H1 (cell line): Measurements from ENCODE around the gene P4HB. TPM values are rescaled to one million over a fixed set of nuclear protein-coding genes. Genes with fewer than 3 reads are reported as not detected.
A peak's percentile ranks its signal among the peaks of the same experiment; 100 is the strongest.

Source experiments
- CTCF ChIA-PET: fragments of 300-600 bp; sonication (Branson Sonifier 250); formaldehyde crosslinking; loops from one replicate; lab custom pipeline; 2021; ENCODE audit not compliant: partially characterized antibody; lab: Charles Lee
- POLR2A ChIA-PET: fragments of 300-600 bp; sonication (Branson Sonifier 250); formaldehyde crosslinking; loops from one replicate; lab custom pipeline; 2021; ENCODE audit warnings: inconsistent platforms; ENCODE audit not compliant: partially characterized antibody; lab: Charles Lee
- DNase-seq, 2 experiments: peaks; one replicate each; pipeline versions ENCODE4 v3.0.0 to v3.0.0-alpha.2; 2010 to 2022; ENCODE audit warnings: low spot score in 2 of 2, low read depth in 1 of 2, mixed read lengths in 1 of 2
- FAIRE-seq: peaks from 2 replicates; lab custom pipeline; 2011; peaks lifted over from hg19 to GRCh38; lab: Jason Lieb, UNC
- H2AFZ ChIP-seq: 2 replicates; pipeline ENCODE4 v1.8.1; 2012; ENCODE audit warnings: low read length, inconsistent platforms
- H2AK5ac ChIP-seq: 2 replicates; pipeline ENCODE4 v1.6.1; 2013; ENCODE audit warnings: low read depth, low read length
- H2BK120ac ChIP-seq: replicated peaks from 2 replicates; pipeline ENCODE3; 2013; ENCODE audit warnings: low read depth, low read length, inconsistent platforms
- H2BK12ac ChIP-seq: 2 replicates; pipeline ENCODE4 v1.6.1; 2013; ENCODE audit warnings: low read depth, low read length
- H2BK15ac ChIP-seq: 2 replicates; pipeline ENCODE4 v1.6.1; 2013; ENCODE audit warnings: low read length
- H2BK20ac ChIP-seq: 2 replicates; pipeline ENCODE4 v1.6.1; 2013; ENCODE audit warnings: low read length
- H2BK5ac ChIP-seq: 2 replicates; pipeline ENCODE4 v1.6.1; 2013; ENCODE audit warnings: low read depth, low read length
- H3K14ac ChIP-seq: 2 replicates; pipeline ENCODE4 v1.6.1; 2013; ENCODE audit warnings: inconsistent platforms; ENCODE audit not compliant: insufficient read length
- H3K18ac ChIP-seq: 2 replicates; pipeline ENCODE4 v1.6.1; 2013; ENCODE audit warnings: low read length; ENCODE audit errors: extremely low read depth
- H3K23ac ChIP-seq: 2 replicates; pipeline ENCODE4 v1.6.1; 2013; ENCODE audit warnings: inconsistent platforms; ENCODE audit not compliant: insufficient read length
- H3K23me2 ChIP-seq: 2 replicates; pipeline ENCODE4 v1.6.1; 2013; ENCODE audit warnings: low read depth, low read length
- H3K27ac ChIP-seq: 2 replicates; pipeline ENCODE4 v1.6.1; 2011; ENCODE audit warnings: low read depth, low read length, inconsistent platforms
- H3K27me3 ChIP-seq, 4 experiments: replicated peaks in 1 of 4; 1 replicate in 1 of 4; 2 replicates in 3 of 4; pipeline versions ENCODE4 v1.6.1 to v1.8.1; 2011 to 2013; ENCODE audit warnings: low read length in 3 of 4, mild to moderate bottlenecking in 3 of 4, inconsistent platforms in 2 of 4, mixed read lengths in 2 of 4, moderate library complexity in 1 of 4; ENCODE audit not compliant: control insufficient read depth in 3 of 4, insufficient read depth in 3 of 4; ENCODE audit errors: extremely low read depth in 1 of 4
- H3K36me3 ChIP-seq, 4 experiments: 2 replicates each; pipeline versions ENCODE4 v1.6.1 to v1.8.1; 2011 to 2013; ENCODE audit warnings: mild to moderate bottlenecking in 4 of 4, low read length in 3 of 4, moderate library complexity in 2 of 4, control low read depth in 1 of 4, inconsistent platforms in 1 of 4; ENCODE audit not compliant: insufficient read depth in 4 of 4, control insufficient read depth in 2 of 4
- H3K4ac ChIP-seq: replicated peaks from 2 replicates; pipeline ENCODE3; 2013; ENCODE audit warnings: low read length, low read depth, mixed read lengths, inconsistent platforms; ENCODE audit not compliant: insufficient read length
- H3K4me1 ChIP-seq, 4 experiments: replicated peaks in 1 of 4; 1 replicate in 1 of 4; 2 replicates in 3 of 4; pipeline versions ENCODE4 v1.6.1 to v1.8.1; 2011 to 2013; ENCODE audit warnings: low read length in 3 of 4, inconsistent platforms in 2 of 4, mixed read lengths in 1 of 4; ENCODE audit not compliant: insufficient read depth in 4 of 4, control insufficient read depth in 3 of 4
- H3K4me2 ChIP-seq, 2 experiments: 2 replicates each; pipeline versions ENCODE4 v1.6.1 to v1.8.1; 2011 to 2013; ENCODE audit warnings: low read depth in 2 of 2, low read length in 2 of 2, control low read depth in 1 of 2, inconsistent platforms in 1 of 2, mild to moderate bottlenecking in 1 of 2; ENCODE audit not compliant: insufficient read depth in 1 of 2
- H3K4me3 ChIP-seq, 4 experiments: fragments of 200-600, 300-600 bp in 1 of 4; sonication (generic), shearing (Covaris generic), sonication (Bioruptor Twin) in 1 of 4; 2 replicates each; pipeline versions ENCODE4 v1.5.1 to v1.8.1; 2011 to 2016; ENCODE audit warnings: low read length in 4 of 4, low read depth in 3 of 4, control low read depth in 2 of 4, inconsistent platforms in 2 of 4, mild to moderate bottlenecking in 2 of 4, mixed read lengths in 1 of 4, moderate library complexity in 1 of 4; ENCODE audit not compliant: insufficient read depth in 2 of 4; ENCODE audit errors: extremely low read depth in 1 of 4
- H3K56ac ChIP-seq: replicated peaks from 2 replicates; pipeline ENCODE3; 2013; ENCODE audit warnings: low read depth, mild to moderate bottlenecking, mixed read lengths, low read length, inconsistent platforms; ENCODE audit not compliant: insufficient read length
- H3K79me1 ChIP-seq: 2 replicates; pipeline ENCODE4 v1.6.1; 2013; ENCODE audit warnings: low read depth, low read length, control low read depth
- H3K79me2 ChIP-seq, 2 experiments: 2 replicates each; pipeline versions ENCODE4 v1.6.1 to v1.8.1; 2012 to 2013; ENCODE audit warnings: low read length in 2 of 2, mild to moderate bottlenecking in 2 of 2, inconsistent platforms in 1 of 2; ENCODE audit not compliant: insufficient read depth in 2 of 2, control insufficient read depth in 1 of 2
- H3K9ac ChIP-seq, 4 experiments: replicated peaks in 1 of 4; 1 replicate in 1 of 4; 2 replicates in 3 of 4; pipeline versions ENCODE4 v1.6.1 to v1.8.1; 2011 to 2013; ENCODE audit warnings: low read depth in 3 of 4, low read length in 3 of 4, control low read depth in 2 of 4, mild to moderate bottlenecking in 2 of 4, moderate library complexity in 2 of 4, inconsistent platforms in 1 of 4; ENCODE audit errors: extremely low read depth in 1 of 4
- H3K9me3 ChIP-seq, 2 experiments: 2 replicates each; pipeline versions ENCODE4 v1.6.1 to v1.8.1; 2012 to 2013; ENCODE audit warnings: mild to moderate bottlenecking in 2 of 2, moderate library complexity in 2 of 2, control low read depth in 1 of 2, inconsistent platforms in 1 of 2, low read depth in 1 of 2, low read length in 1 of 2, mixed read lengths in 1 of 2; ENCODE audit not compliant: insufficient read depth in 2 of 2
- H4K20me1 ChIP-seq, 2 experiments: replicated peaks in 1 of 2; 2 replicates each; pipeline versions ENCODE3 to v1.8.1; 2011 to 2013; ENCODE audit warnings: inconsistent platforms in 2 of 2, low read length in 2 of 2, mild to moderate bottlenecking in 1 of 2; ENCODE audit not compliant: insufficient read depth in 2 of 2, control insufficient read depth in 1 of 2
- H4K5ac ChIP-seq: 2 replicates; pipeline ENCODE4 v1.6.1; 2013; ENCODE audit warnings: low read length, low read depth, mixed read lengths, inconsistent platforms; ENCODE audit not compliant: insufficient read length
- H4K8ac ChIP-seq: 2 replicates; pipeline ENCODE4 v1.8.0; 2013; ENCODE audit warnings: mild to moderate bottlenecking, moderate library complexity, low read length, inconsistent platforms; ENCODE audit not compliant: insufficient read depth; ENCODE audit errors: extremely low read depth
- H4K91ac ChIP-seq: replicated peaks from 2 replicates; pipeline ENCODE3; 2013; ENCODE audit warnings: low read length, mixed read lengths, inconsistent platforms; ENCODE audit not compliant: insufficient read length
- GABPA ChIP-seq: IDR thresholded peaks from 2 replicates; pipeline ENCODE4 v1.6.1; 2011; ENCODE audit warnings: mild to moderate bottlenecking, low read length, moderate library complexity, borderline replicate concordance; ENCODE audit not compliant: insufficient read depth
- TBP ChIP-seq: IDR thresholded peaks from 2 replicates; pipeline ENCODE4 v1.6.1; 2011; ENCODE audit warnings: low read depth, low read length, improper control_type of control experiment
- WGBS, 2 experiments: shearing (Covaris generic) in 1 of 2; methylation state at CpG; one replicate each; pipeline versions ENCODE4 v1.1.6 to v1.1.7; 2013 to 2015; ENCODE audit warnings: low lambda C conversion rate in 2 of 2, mixed read lengths in 2 of 2, inconsistent platforms in 1 of 2, low coverage in 1 of 2, missing lambda C conversion rate in 1 of 2; ENCODE audit not compliant: insufficient replicate concordance in 2 of 2, insufficient coverage in 1 of 2, insufficient read length in 1 of 2; ENCODE audit errors: extremely low coverage in 1 of 2, missing lambda C conversion rate in 1 of 2; 5-methylcytosine and 5-hydroxymethylcytosine counted together
- polyA plus RNA-seq, 7 experiments: library from polyadenylated mRNA; depleted of rRNA in 3 of 7; stranded (reverse) in 5 of 7; unstranded in 2 of 7; fragments of >200 nt in 5 of 7; fragments of 200-250 nt in 2 of 7; gene quantifications; 1 replicate in 5 of 7; 2 replicates in 1 of 7; 4 replicates in 1 of 7; pipeline versions ENCODE4 v1.2.1 to v1.2.3, GENCODE V29; 2011 to 2013; ENCODE audit warnings: missing spikeins in 2 of 7, mixed read lengths in 2 of 7
- total RNA-seq: library from RNA; stranded (reverse); fragmentation: NEBNext Ultra II Directional; extraction: Animal tissue kit (Norgen Biotek cat#: 25700); gene quantifications from 2 replicates; pipeline ENCODE4 v1.2.1, GENCODE V29; 2021

P4HB gene
- total and polyA plus RNA-seq, 2 of the 8 experiments (the other 6 are each of a cell fraction or from before 2014, with no cell fraction given): 41.4 to 379 TPM

DNA sequence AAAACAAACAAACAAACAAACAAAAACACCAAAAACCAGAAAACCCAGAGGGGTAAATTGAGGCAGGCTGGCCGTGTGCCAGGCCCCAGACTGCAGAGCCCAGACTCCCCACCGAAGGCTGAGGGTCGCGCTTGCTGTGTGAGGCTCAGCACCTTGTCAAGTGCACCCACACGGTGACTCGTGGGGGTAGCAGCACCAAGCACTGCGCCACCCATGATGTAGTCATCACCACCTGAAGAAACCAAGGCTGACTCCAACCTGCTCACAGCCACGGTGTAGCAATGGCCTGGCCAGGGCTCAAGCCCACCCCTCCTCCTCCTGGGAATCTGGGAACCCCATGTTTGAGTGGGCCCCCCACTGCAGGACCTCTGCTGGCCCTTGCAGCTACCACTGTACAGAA, 39.2 kb downstream of the P4HB start:
- Histone ChIP-seq H3K14ac (no peak overlapping the region), H3K23ac (no peak overlapping the region), H3K4me1 (peaks cover 0 to 14% (median 8%) of the 10 kb centered on the region in 4 experiments; a peak in 6 of 7 replicates), H4K20me1 (peaks cover 4 to 9% of the 10 kb centered on the region in 2 experiments), H3K4me2 (no peak overlapping the region), H3K36me3 (no peaks in the 10 kb centered on the region), H4K91ac (no peak overlapping the region), H4K8ac (no peak overlapping the region; the same call in 1 of the 2 replicates), H3K4me3 (no peak overlapping the region), H3K79me1 (peaks cover 2% of the 10 kb centered on the region; the same call in 1 of the 2 replicates), H3K56ac (no peak overlapping the region), H2BK120ac (no peak overlapping the region), H2BK15ac (0 out of 2 replicates have a peak overlapping the region, but pooled peaks have one; percentile 8), H3K9me3 (no peaks in the 10 kb centered on the region), H3K4ac (no peak overlapping the region), H3K18ac (no peak overlapping the region), H2AFZ (no peak overlapping the region), H3K79me2 (peaks cover 0 to 2% of the 10 kb centered on the region in 2 experiments; a peak in 1 of 4 replicates), H2BK12ac (no peak overlapping the region), H2BK20ac (no peak overlapping the region), H2AK5ac (no peak overlapping the region), H3K9ac (no peak overlapping the region), H3K27me3 (no peaks in the 10 kb centered on the region), H3K23me2 (no peaks in the 10 kb centered on the region), H4K5ac (no peak overlapping the region), H3K27ac (no peak overlapping the region), H2BK5ac (no peak overlapping the region)
- 99% methylated on average over 8 of the region's 8 CpGs; no CpG with 5 or more reads in 1 of the 2 experiments for WGBS, 2 experiments
- TF ChIP-seq TBP (no peak), GABPA (no peak)
- FAIRE-seq (no peak), DNase-seq (no peak)
- ChIA-PET CTCF (interaction anchor here (0.8 to 2.5 kb wide), 8 partner anchors 8 to 96 kb away, joined by 3 to 19 read pairs (median 6); no protein-coding TSS in a partner anchor), POLR2A (interaction anchor here (0.7 to 2.3 kb wide), 5 partner anchors 12 to 100 kb away, joined by 4 to 11 read pairs (median 6); partner anchors contain the start of gene MCRIP1)
